HUDEP-2 (cell line): ENCODE results near the gene USH2A.

Experiments
- DNase-seq, 76 experiments: peaks; one replicate each; lab custom pipeline; 2025; ENCODE audit not compliant: unreplicated experiment in 76 of 76; lab: John Stamatoyannopoulos, UW

The USH2A gene

GRCh38 chr1:215819114-215819513 lies 604.1 kb downstream of the USH2A start:
- no peak for DNase-seq

GRCh38 chr1:215807911-215808436 lies 615.3 kb downstream of the USH2A start:
- DNase-seq: no peak

GRCh38 chr1:215807218-215807617 lies 616.0 kb downstream of the USH2A start:
- DNase-seq: no peak

GRCh38 chr1:215797859-215798258 lies 625.4 kb downstream of the USH2A start:
- DNase-seq: no peak

GRCh38 chr1:215794156-215794555 lies 629.1 kb downstream of the USH2A start:
- DNase-seq: no peak

- no peak for DNase-seq
These were observed 630.1 kb downstream of the USH2A start for GRCh38 chr1:215793180-215793579.

GRCh38 chr1:215792446-215792845 lies 630.8 kb downstream of the USH2A start:
- DNase-seq: no peak

GRCh38 chr1:215789981-215790380 lies 633.3 kb downstream of the USH2A start:
- no peak for DNase-seq

- no peak for DNase-seq
These were observed 636.3 kb downstream of the USH2A start for GRCh38 chr1:215786997-215787396.

GRCh38 chr1:215780641-215781040 lies 642.6 kb downstream of the USH2A start:
- no peak for DNase-seq

GRCh38 chr1:215780139-215780538 lies 643.1 kb downstream of the USH2A start:
- no peak for DNase-seq

GRCh38 chr1:215779729-215780128 lies 643.5 kb downstream of the USH2A start:
- DNase-seq: no peak

- no peak for DNase-seq
These were observed 645.8 kb downstream of the USH2A start for GRCh38 chr1:215777370-215777925.

GRCh38 chr1:215776336-215776735 lies 646.9 kb downstream of the USH2A start:
- no peak for DNase-seq

GRCh38 chr1:215772151-215772550 lies 651.1 kb downstream of the USH2A start:
- DNase-seq: no peak

- DNase-seq: no peak
These were observed 654.9 kb downstream of the USH2A start for GRCh38 chr1:215768303-215768702.

GRCh38 chr1:215767761-215768160 lies 655.5 kb downstream of the USH2A start:
- DNase-seq: no peak

GRCh38 chr1:215766521-215766920 lies 656.7 kb downstream of the USH2A start:
- no peak for DNase-seq

- no peak for DNase-seq
These were observed 657.4 kb downstream of the USH2A start for GRCh38 chr1:215765833-215766232.

GRCh38 chr1:215761446-215761845 lies 661.8 kb downstream of the USH2A start:
- no peak for DNase-seq

- no peak for DNase-seq
These were observed 669.1 kb downstream of the USH2A start for GRCh38 chr1:215754112-215754511.

- DNase-seq: no peak
These were observed 673.8 kb downstream of the USH2A start for GRCh38 chr1:215749414-215749813.

GRCh38 chr1:215748431-215748830 lies 674.8 kb downstream of the USH2A start:
- no peak for DNase-seq
